GM21825 (cell line): ENCODE results near the gene LAMA2.

ENCODE experiments used
- ATAC-seq: cut with Tn5 transposase; IDR thresholded peaks from one replicate; pipeline ENCODE4 v1.9.1; 2021; ENCODE audit warnings: mild to moderate bottlenecking, moderate library complexity; ENCODE audit not compliant: unreplicated experiment

Gene LAMA2

GRCh38 chr6:128892079-128892478, 9.1 kb downstream of the LAMA2 start:
- no peak for ATAC-seq

GRCh38 chr6:128899341-128900050, 16.6 kb downstream of the LAMA2 start:
- no peak for ATAC-seq

GRCh38 chr6:128903715-128904114, 20.8 kb downstream of the LAMA2 start:
- no peak for ATAC-seq

GRCh38 chr6:128914051-128914450, 31.1 kb downstream of the LAMA2 start:
- ATAC-seq: no peak

GRCh38 chr6:128918886-128919285, 35.9 kb downstream of the LAMA2 start:
- no peak for ATAC-seq

- ATAC-seq: no peak
Measured at GRCh38 chr6:128919412-128920180, 36.7 kb downstream of the LAMA2 start.

GRCh38 chr6:128925765-128926164, 42.8 kb downstream of the LAMA2 start:
- ATAC-seq: no peak

GRCh38 chr6:128929869-128930268, 46.9 kb downstream of the LAMA2 start:
- no peak for ATAC-seq

- no peak for ATAC-seq
Measured at GRCh38 chr6:128930321-128930720, 47.4 kb downstream of the LAMA2 start.

GRCh38 chr6:128932061-128932460, 49.1 kb downstream of the LAMA2 start:
- ATAC-seq: no peak

- ATAC-seq: no peak
Measured at GRCh38 chr6:128950864-128951263, 67.9 kb downstream of the LAMA2 start.

GRCh38 chr6:128952902-128953301, 70.0 kb downstream of the LAMA2 start:
- ATAC-seq: no peak

GRCh38 chr6:128954308-128955043, 71.5 kb downstream of the LAMA2 start:
- no peak for ATAC-seq

GRCh38 chr6:128963561-128963960, 80.6 kb downstream of the LAMA2 start:
- no peak for ATAC-seq

- ATAC-seq: no peak
Measured at GRCh38 chr6:128964233-128964755, 81.4 kb downstream of the LAMA2 start.

- ATAC-seq: no peak
Measured at GRCh38 chr6:128964771-128965170, 81.8 kb downstream of the LAMA2 start.

- ATAC-seq: no peak
Measured at GRCh38 chr6:128966934-128967333, 84.0 kb downstream of the LAMA2 start.

- no peak for ATAC-seq
Measured at GRCh38 chr6:128979071-128979470, 96.1 kb downstream of the LAMA2 start.

GRCh38 chr6:128981716-128982115, 98.8 kb downstream of the LAMA2 start:
- no peak for ATAC-seq

GRCh38 chr6:128990360-128990759, 107.4 kb downstream of the LAMA2 start:
- ATAC-seq: no peak

GRCh38 chr6:128990915-128991314, 108.0 kb downstream of the LAMA2 start:
- ATAC-seq: no peak
